22Rv1 (cell line): Measurements from ENCODE around the gene TULP1.

Source experiments
- H3K27ac ChIP-seq: fragments of 450-650 bp; 2 replicates; pipeline ENCODE4 v1.5.1; 2017
- CTCF ChIP-seq: fragments of 450-650 bp; IDR thresholded peaks from 2 replicates; pipeline ENCODE4 v1.5.1; 2017; ENCODE audit warnings: mild to moderate bottlenecking
- ZFX ChIP-seq: fragments of 450-650 bp; IDR thresholded peaks from 2 replicates; pipeline ENCODE4 v1.6.1; 2017; ENCODE audit warnings: antibody characterized with exemption, borderline replicate concordance

TULP1 gene

DNA sequence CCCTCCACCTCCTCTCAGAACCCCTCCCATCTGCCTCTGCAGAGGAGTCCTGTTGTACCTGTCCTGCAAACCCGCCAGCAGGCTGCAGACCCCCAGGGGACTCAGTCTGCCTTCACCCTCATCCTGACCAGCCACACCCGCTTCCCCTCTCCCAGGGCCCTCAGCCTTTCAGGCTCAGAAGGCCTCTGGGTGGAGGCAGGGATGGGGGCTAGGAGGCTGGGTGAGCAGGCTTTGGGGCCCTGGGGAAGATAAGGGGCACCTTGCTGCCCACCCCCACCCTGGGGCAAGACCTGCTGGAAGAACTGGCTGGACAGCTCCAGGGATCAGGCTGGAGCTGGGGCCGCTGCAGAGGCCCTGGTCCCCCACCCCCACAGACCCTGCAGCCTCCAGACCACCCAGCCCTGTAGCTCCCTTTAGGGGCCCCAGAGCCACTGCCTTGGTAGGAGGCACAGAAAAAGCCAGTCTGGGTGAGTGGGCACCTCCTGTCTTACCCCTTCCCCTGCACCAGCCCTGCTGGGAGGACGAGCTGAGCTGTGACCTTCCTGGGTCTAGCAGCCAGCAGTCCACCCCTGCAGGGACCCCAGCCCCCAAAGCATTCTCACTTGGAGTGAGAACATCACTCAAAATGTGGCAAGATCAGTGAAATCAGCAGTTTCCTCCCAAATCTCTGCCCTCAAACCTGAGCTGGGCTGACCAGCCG, 21.0 kb downstream of the TULP1 start:
- TF ChIP-seq ZFX (no peak), CTCF (no peak)
- no peak overlapping the region for H3K27ac ChIP-seq

GRCh38 chr6:35490821-35491557, 21.7 kb downstream of the TULP1 start:
- H3K27ac ChIP-seq, result no peak overlapping the region
- TF ChIP-seq ZFX, result no peak
- no peak for TF ChIP-seq CTCF

DNA sequence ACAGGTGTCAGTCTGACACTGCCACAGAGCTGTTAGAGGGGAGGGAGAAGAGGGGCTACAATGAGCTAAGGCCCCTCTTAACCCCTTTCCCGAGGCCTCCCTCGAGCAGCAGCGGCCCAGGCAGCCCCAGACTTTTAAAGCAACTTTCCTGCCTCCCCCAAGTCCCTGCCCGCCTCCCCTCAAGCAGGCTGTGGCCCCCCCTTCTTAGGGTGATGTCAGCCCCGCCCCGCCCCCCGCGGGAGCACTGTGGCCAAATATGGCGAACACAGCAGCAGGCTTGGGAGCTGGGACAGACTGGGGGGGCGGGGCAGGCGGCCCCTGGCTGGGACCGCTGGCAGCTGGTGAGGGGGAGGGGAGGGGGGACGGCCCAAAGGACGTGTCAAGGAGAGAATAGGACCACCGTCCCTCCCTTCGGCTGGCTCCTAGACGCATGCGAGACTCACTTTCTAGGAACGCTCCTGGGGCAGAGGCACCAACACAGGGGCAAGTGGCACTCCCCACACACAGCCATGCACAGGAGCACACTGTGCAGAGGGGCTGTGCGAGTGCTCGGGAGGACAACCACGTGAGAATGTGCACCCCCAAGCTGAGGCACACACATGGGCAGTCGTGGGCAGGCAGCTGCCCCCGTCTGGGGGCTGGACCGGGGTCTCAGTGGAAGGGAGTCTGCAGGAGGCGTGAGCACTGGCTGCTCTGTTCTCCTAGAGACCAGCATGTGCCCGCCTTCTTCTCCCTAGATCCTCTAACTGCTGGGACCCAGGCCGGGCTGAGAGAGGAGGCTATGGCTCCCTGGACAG, 22.5 kb downstream of the TULP1 start:
- no peak overlapping the region for H3K27ac ChIP-seq
- no peak for TF ChIP-seq CTCF
- no peak for TF ChIP-seq ZFX

DNA sequence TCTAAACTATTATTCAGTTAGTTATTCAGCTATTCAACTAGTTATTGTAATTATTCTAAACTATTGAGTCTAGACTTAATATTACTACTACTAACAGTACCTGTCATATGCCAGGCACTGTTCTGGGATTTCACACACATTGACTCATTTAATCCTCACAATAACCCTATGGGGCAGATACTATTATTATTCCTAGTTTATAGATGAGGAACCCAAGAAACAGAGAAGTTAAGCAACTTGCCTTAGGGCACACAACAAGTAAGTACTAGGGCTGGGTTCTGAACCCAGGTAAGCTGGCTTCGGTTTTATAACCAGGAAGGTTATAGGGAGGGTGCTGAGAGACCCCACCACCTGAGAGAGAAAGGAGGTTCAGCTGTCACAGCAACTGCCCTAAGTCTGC, 23.6 kb downstream of the TULP1 start:
- TF ChIP-seq ZFX, result no peak
- H3K27ac ChIP-seq, result no peak overlapping the region

GRCh38 chr6:35488517-35488862, 24.2 kb downstream of the TULP1 start:
- H3K27ac ChIP-seq, result no peak overlapping the region
- TF ChIP-seq ZFX (no peak), CTCF (no peak)

DNA sequence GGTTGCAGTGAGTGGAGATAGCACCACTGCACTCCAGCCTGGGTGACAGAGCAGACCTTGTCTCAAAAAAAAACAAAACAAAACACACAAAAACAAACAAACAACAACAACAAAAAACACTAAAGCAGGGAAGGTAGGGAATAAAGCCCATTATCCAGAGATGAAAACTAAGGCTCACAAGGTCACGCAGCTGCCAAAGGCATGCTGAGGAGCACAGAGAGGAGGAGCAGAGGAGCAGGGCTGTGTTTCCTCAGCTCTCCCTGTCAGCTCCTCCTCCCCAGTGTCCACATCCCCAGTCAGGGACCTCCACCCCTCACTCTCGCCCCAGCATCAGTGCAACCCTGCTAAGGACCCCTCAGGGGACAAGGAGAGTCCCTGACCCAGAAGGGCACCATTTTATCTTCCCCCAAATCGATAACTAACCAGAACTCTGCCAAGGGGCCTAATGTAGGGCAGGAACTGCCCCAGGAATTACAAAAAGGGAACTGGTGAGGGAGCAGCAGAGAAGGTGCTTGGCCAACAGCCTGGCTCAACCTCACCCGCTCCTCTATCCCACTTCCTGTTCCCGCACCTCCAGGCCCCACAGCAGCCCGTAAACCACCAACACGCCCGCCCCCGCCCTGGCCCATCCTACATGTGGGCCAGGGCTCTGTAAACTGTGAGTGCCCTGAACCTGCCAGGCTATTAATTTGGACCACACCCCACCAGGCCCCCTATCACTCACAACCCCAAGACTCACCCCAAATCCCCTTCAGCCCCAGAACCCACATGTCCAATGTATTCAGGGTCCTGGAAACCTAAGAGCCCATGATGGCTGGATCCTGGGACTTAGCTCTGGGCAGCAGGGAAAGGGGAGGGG, 24.8 kb downstream of the TULP1 start:
- no peak for TF ChIP-seq ZFX
- TF ChIP-seq CTCF, result no peak
- H3K27ac ChIP-seq, result no peak overlapping the region

- no peak overlapping the region for H3K27ac ChIP-seq
- no peak for TF ChIP-seq CTCF
- TF ChIP-seq ZFX, result no peak
Measured at GRCh38 chr6:35486005-35486925, 26.4 kb downstream of the TULP1 start.
